ENCODE results near the gene IQCK.

IQCK gene

GRCh38 chr16:19890901-19891300 is 172.8 kb downstream of the IQCK start:
- DNase-seq = no peak

GRCh38 chr16:19892902-19893301 is 174.8 kb downstream of the IQCK start:
- no peak for DNase-seq

GRCh38 chr16:19894586-19894985 is 176.5 kb downstream of the IQCK start:
- no peak for DNase-seq

- no peak for DNase-seq
Measured at GRCh38 chr16:19896951-19897350, 178.9 kb downstream of the IQCK start.

GRCh38 chr16:19898166-19898565 is 180.1 kb downstream of the IQCK start:
- DNase-seq = no peak

GRCh38 chr16:19898924-19899604 is 181.0 kb downstream of the IQCK start:
- DNase-seq = peak; percentile 62

GRCh38 chr16:19899605-19899955 is 181.5 kb downstream of the IQCK start:
- DNase-seq = no peak

- no peak for DNase-seq
Measured at GRCh38 chr16:19901164-19901563, 183.1 kb downstream of the IQCK start.

GRCh38 chr16:19907161-19907992 is 189.3 kb downstream of the IQCK start:
- peak; percentile 82 for DNase-seq

Data from activated CD4-positive, alpha-beta T cell treated with anti-CD3 and anti-CD28 coated beads for 48 hours (primary cell).